ENCODE results near the gene CPEB3. TPM values are rescaled to one million over a fixed set of nuclear protein-coding genes. Genes with fewer than 3 reads are reported as not detected.

Gene CPEB3
- total RNA-seq, 2 donors from 2014 or later = 6.9 to 11.4 TPM

- peaks cover 0 to 50% of the 10 kb centered on the region in 2 donors for H3K4me1 ChIP-seq
Measured at GRCh38 chr10:92111336-92111939, 179.4 kb downstream of the CPEB3 start.

GRCh38 chr10:92110039-92110794 is 180.7 kb downstream of the CPEB3 start:
- DNase-seq (ENCODE audit: low spot score) = no peak
- H3K27me3 ChIP-seq = no peaks in the 10 kb centered on the region
- H3K27ac ChIP-seq = no peak overlapping the region
- H3K9me3 ChIP-seq = no peaks in the 10 kb centered on the region
- H3K36me3 ChIP-seq = no peaks in the 10 kb centered on the region
- H3K4me3 ChIP-seq = no peak overlapping the region
- no peak for TF ChIP-seq CTCF (IDR thresholded peaks at IDR 0.05)
- peaks cover 0 to 50% of the 10 kb centered on the region in 2 donors for H3K4me1 ChIP-seq

More at GRCh38 chr10:92111336-92111939, 179.4 kb downstream of the CPEB3 start:
- no peak overlapping the region for H3K27ac ChIP-seq
- DNase-seq (ENCODE audit: low spot score) = no peak
- no peak overlapping the region for H3K4me3 ChIP-seq
- no peaks in the 10 kb centered on the region for H3K36me3 ChIP-seq
- H3K9me3 ChIP-seq = no peaks in the 10 kb centered on the region
- no peak for TF ChIP-seq CTCF (IDR thresholded peaks at IDR 0.05)
- H3K27me3 ChIP-seq = no peaks in the 10 kb centered on the region

- Histone ChIP-seq H3K4me1 (peaks cover 0 to 45% of the 10 kb centered on the region in 2 donors), H3K36me3 (no peaks in the 10 kb centered on the region), H3K4me3 (no peak overlapping the region), H3K27me3 (no peaks in the 10 kb centered on the region), H3K27ac (no peak overlapping the region), H3K9me3 (no peaks in the 10 kb centered on the region)
- no peak for TF ChIP-seq CTCF (IDR thresholded peaks at IDR 0.05)
- DNase-seq (ENCODE audit: low spot score) = no peak
Measured at GRCh38 chr10:92108747-92109146, 182.1 kb downstream of the CPEB3 start.

- DNase-seq (ENCODE audit: low spot score) = no peak
- Histone ChIP-seq H3K9me3 (no peaks in the 10 kb centered on the region), H3K4me1 (peaks cover 0 to 46% of the 10 kb centered on the region in 2 donors), H3K4me3 (no peak overlapping the region), H3K36me3 (no peaks in the 10 kb centered on the region), H3K27me3 (no peaks in the 10 kb centered on the region), H3K27ac (no peak overlapping the region)
- no peak for TF ChIP-seq CTCF (IDR thresholded peaks at IDR 0.05)
Measured at GRCh38 chr10:92108120-92108519, 182.8 kb downstream of the CPEB3 start.

- Histone ChIP-seq H3K4me1 (peaks cover 0 to 47% of the 10 kb centered on the region in 2 donors), H3K4me3 (no peak overlapping the region), H3K27me3 (no peaks in the 10 kb centered on the region), H3K9me3 (no peaks in the 10 kb centered on the region), H3K36me3 (no peaks in the 10 kb centered on the region), H3K27ac (no peak overlapping the region)
- no peak for TF ChIP-seq CTCF (IDR thresholded peaks at IDR 0.05)
- DNase-seq (ENCODE audit: low spot score) = no peak
Measured at GRCh38 chr10:92103376-92104090, 187.3 kb downstream of the CPEB3 start.
